Adrenal gland (tissue), 12 donors: ENCODE measurements around the gene GRM5. TPM values are rescaled to one million over a fixed set of nuclear protein-coding genes. Genes with fewer than 3 reads are reported as not detected.
"Not testable (repeated sequence)": the region's sequence is repeated elsewhere in the genome, so short reads cannot be mapped to it uniquely, and the experiment has no call there.

ENCODE experiments used
- DNase-seq, 7 donors: peaks; one replicate each; pipeline ENCODE4 v3.0.0-alpha.2; 2019 to 2020
- H3K27ac ChIP-seq, 5 donors: fragments of 200-600 bp; sonication (generic) in 4 of 5; 1 replicate in 3 of 5; 2 replicates in 2 of 5; pipeline versions ENCODE4 v1.5.1 to v1.8.0; 2016 to 2020; ENCODE audit warnings: mild to moderate bottlenecking in 1 of 5
- H3K27me3 ChIP-seq: fragments of 200-600 bp; 2 replicates; pipeline ENCODE4 v1.8.0; 2021
- H3K36me3 ChIP-seq, 2 donors: fragments of 200-600 bp; replicated peaks in 1 of 2; 1 replicate in 1 of 2; 2 replicates in 1 of 2; pipeline versions ENCODE4 v1.5.1 to v1.8.0; 2018 to 2022
- H3K4me1 ChIP-seq, 2 donors: fragments of 200-600 bp; replicated peaks in 1 of 2; 1 replicate in 1 of 2; 2 replicates in 1 of 2; pipeline versions ENCODE4 v1.5.1 to v1.8.0; 2018 to 2021
- H3K4me3 ChIP-seq, 4 donors: fragments of 200-600 bp; sonication (generic) in 3 of 4; one replicate each; pipeline ENCODE4 v1.5.1; 2016 to 2018
- H3K9me3 ChIP-seq, 3 donors: fragments of 200-600 bp; sonication (generic) in 1 of 3; replicated peaks in 1 of 3; 1 replicate in 2 of 3; 2 replicates in 1 of 3; pipeline versions ENCODE4 v1.5.1 to v1.8.0; 2016 to 2021
- POLR2A ChIP-seq, 2 donors: fragments of 450-650 bp; IDR thresholded peaks; one replicate each; pipeline ENCODE4 v1.6.1; 2017; ENCODE audit warnings: antibody characterized with exemption in 2 of 2, mild to moderate bottlenecking in 2 of 2, moderate library complexity in 1 of 2
- WGBS, 4 donors: extraction: QIAGEN DNeasy Blood & Tissue Kit in 2 of 4; methylation state at CpG; one replicate each; pipeline versions ENCODE4 v1.1.5 to v1.1.7; 2013 to 2017; 5-methylcytosine and 5-hydroxymethylcytosine counted together
- intact Hi-C, 2 donors: fragments of 100-400 bp; cut with DNase I; formaldehyde crosslinking; loops; one replicate each; pipeline versions ENCODE4 v1.14.1 to v1.15.0; 2022 to 2023
- polyA plus RNA-seq, 3 donors: library from polyadenylated mRNA; stranded (reverse); fragments of 200-250 nt in 2 of 3; fragments of 350-450 nt in 1 of 3; fragmentation: Illumina TruSeq in 1 of 3; extraction: RNeasy Lipid Tissue Mini Kit (QIAGEN cat#74804) in 1 of 3; gene quantifications; one replicate each; pipeline ENCODE4 v1.2.3, GENCODE V29; 2013 to 2014
- small RNA-seq, 2 donors: library from RNA; depleted of rRNA; stranded (forward); fragments of <200 nt; gene quantifications; one replicate each; pipeline ENCODE3, GENCODE V24; 2016
- total RNA-seq, 9 donors: library from RNA; depleted of rRNA in 4 of 9; stranded (reverse); fragments of >200 nt in 4 of 9; fragments of 120-200 nt in 1 of 9; fragmentation: NEBNext Ultra II Directional in 1 of 9; extraction: Animal tissue kit (Norgen Biotek cat#: 25700) in 1 of 9; gene quantifications; one replicate each; pipeline versions ENCODE4 v1.1.0 to v1.2.4, GENCODE V29; 2013 to 2023
- TF ChIP-seq, protein P1 (sequence below), 6 experiments: fragments of 450-650 bp in 4 of 6; fragments of 200-600 bp in 2 of 6; sonication (generic) in 1 of 6; IDR thresholded peaks; 1 replicate in 5 of 6; 2 replicates in 1 of 6; pipeline versions ENCODE4 v1.5.1 to v1.8.0; 2016 to 2021; ENCODE audit warnings: antibody characterized with exemption in 6 of 6, mild to moderate bottlenecking in 2 of 6, moderate library complexity in 1 of 6
- donor health status: healthy with polysubstance abuse.
- donor health status: Bipolar disorder and iron deficiency.
- donor health status: DM: yes; HTN: yes; CAD: no.
- donor health status: DM: no; HTN: no; CAD: no.
- donor health status: DM: no; HTN: no; CAD: no.
- donor health status: DM: yes; HTN: yes; CAD: no.

Gene GRM5
- total and polyA plus RNA-seq, 12 donors, result under 0.01 to 0.33 (median 0.17) TPM; not detected in 8

DNA sequence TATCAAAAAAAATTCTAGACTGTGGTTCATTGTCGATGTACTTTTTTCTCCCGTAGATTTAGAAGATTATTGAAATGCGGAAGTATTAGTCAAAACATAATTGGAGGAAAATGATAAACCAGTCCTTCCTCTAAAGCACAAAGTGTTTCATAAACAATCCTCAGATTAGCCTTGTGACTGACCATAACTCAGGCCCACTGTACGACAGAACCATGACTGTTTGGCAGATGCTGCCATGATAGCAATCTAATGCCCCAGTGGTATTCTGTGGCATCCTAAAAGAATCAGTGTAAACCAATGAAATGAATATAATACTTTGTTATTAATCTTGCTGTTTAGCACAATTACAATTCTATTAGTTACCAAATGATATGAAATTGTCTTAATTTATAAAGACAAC is 601.3 kb downstream of the GRM5 start:
- Histone ChIP-seq H3K4me3 (no peak overlapping the region), H3K27me3 (no peaks in the 10 kb centered on the region), H3K36me3 (no peaks in the 10 kb centered on the region), H3K27ac (no peak overlapping the region), H3K4me1 (no peaks in the 10 kb centered on the region), H3K9me3 (no peaks in the 10 kb centered on the region)
- no peak for TF ChIP-seq POLR2A (IDR thresholded peaks at IDR 0.05)
- TF ChIP-seq, protein P1, sequence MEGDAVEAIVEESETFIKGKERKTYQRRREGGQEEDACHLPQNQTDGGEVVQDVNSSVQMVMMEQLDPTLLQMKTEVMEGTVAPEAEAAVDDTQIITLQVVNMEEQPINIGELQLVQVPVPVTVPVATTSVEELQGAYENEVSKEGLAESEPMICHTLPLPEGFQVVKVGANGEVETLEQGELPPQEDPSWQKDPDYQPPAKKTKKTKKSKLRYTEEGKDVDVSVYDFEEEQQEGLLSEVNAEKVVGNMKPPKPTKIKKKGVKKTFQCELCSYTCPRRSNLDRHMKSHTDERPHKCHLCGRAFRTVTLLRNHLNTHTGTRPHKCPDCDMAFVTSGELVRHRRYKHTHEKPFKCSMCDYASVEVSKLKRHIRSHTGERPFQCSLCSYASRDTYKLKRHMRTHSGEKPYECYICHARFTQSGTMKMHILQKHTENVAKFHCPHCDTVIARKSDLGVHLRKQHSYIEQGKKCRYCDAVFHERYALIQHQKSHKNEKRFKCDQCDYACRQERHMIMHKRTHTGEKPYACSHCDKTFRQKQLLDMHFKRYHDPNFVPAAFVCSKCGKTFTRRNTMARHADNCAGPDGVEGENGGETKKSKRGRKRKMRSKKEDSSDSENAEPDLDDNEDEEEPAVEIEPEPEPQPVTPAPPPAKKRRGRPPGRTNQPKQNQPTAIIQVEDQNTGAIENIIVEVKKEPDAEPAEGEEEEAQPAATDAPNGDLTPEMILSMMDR (IDR thresholded peaks at IDR 0.05), result no peak
- no peak for DNase-seq
- intact Hi-C loops, result no loop called here
- WGBS, 4 donors, result 81 to 87% (median 86%) methylated on average over 4 of the region's 4 CpGs

- H3K9me3 ChIP-seq, H3K4me1 ChIP-seq, H3K27ac ChIP-seq, DNase-seq, H3K27me3 ChIP-seq, H3K4me3 ChIP-seq, H3K36me3 ChIP-seq, intact Hi-C loops: not testable (repeated sequence)
- WGBS, 4 donors, result 74 to 88% (median 85%) methylated on average over 6 of the region's 6 CpGs
These were observed 602.5 kb downstream of the GRM5 start for GRCh38 chr11:88463301-88463700.

DNA sequence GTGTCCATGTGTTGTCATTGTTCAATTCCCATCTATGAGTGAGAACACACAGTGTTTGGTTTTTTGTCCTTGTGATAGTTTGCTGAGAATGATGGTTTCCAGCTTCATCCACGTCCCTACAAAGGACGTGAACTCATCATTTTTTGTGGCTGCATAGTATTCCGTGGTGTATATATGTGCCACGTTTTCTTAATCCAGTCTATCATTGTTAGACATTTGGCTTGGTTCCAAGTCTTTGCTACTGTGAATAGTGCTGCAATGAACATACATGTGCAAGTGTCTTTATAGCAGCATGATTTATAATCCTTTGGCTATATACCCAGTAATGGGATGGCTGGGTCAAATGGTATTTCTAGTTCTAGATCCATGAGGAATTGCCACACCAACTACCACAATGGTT is 607.7 kb downstream of the GRM5 start:
- H3K4me3 ChIP-seq, H3K36me3 ChIP-seq, H3K27me3 ChIP-seq, intact Hi-C loops, DNase-seq, H3K4me1 ChIP-seq, H3K9me3 ChIP-seq, H3K27ac ChIP-seq: not testable (repeated sequence)
- 75 to 93% (median 83%) methylated on average over 4 of the region's 4 CpGs for WGBS, 4 donors

DNA sequence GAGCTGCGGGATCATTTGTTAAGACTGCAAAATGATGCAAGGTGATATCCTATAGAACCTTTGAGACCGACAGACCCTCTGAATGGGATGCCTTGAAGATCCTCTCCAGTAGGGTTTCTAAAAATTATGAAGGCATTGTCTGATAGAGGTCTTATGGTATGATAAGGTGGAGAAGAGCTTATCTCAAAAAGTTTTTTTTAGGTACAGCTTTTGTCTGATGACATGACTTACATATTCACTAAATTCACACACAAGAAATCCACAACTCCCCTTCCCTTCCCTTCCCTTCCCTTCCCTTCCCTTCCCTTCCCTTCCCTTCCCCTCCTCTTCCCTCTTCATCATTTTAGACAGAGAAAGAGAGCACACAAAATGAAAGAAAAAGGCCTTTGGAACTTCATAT is 609.8 kb downstream of the GRM5 start:
- intact Hi-C loops, result no loop called here
- Histone ChIP-seq H3K4me3 (no peak overlapping the region), H3K36me3 (no peaks in the 10 kb centered on the region), H3K4me1 (no peaks in the 10 kb centered on the region), H3K9me3 (peaks cover 0 to 6% (median 0%) of the 10 kb centered on the region in 3 donors), H3K27ac (no peak overlapping the region), H3K27me3 (no peaks in the 10 kb centered on the region)
- DNase-seq, result no peak
- TF ChIP-seq, protein P1 (IDR thresholded peaks at IDR 0.05), result no peak
- TF ChIP-seq POLR2A (IDR thresholded peaks at IDR 0.05), result no peak
- 92 to 98% (median 96%) methylated on average over 2 of the region's 2 CpGs for WGBS, 4 donors

DNA sequence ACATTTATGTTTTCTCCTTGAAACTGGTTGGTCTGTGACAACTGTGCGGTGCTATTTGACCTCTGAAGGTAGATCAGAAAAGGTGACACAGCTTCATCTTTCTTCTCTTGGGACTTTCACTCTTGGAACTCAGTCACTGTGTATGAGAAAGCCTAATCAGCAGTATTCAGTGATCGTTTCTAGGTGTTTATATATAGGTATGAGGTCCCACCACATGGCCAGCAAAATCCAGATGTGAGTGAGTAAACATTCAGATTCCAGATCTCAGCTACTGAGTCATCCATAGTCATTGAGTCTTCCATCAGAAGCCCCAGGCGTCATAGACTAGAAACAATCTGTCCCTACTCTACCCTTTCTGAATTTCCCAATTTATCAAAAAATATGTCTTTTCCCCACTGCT is 610.9 kb downstream of the GRM5 start:
- no peak for TF ChIP-seq POLR2A (IDR thresholded peaks at IDR 0.05)
- TF ChIP-seq, protein P1 (IDR thresholded peaks at IDR 0.05), result no peak
- Histone ChIP-seq H3K27ac (no peak overlapping the region), H3K4me1 (no peaks in the 10 kb centered on the region), H3K9me3 (peaks cover 0 to 6% (median 0%) of the 10 kb centered on the region in 3 donors), H3K27me3 (no peaks in the 10 kb centered on the region), H3K36me3 (no peaks in the 10 kb centered on the region), H3K4me3 (no peak overlapping the region)
- WGBS, 4 donors, result 71 to 78% (median 72%) methylated on average over 3 of the region's 3 CpGs
- DNase-seq, result no peak
- intact Hi-C loops, result no loop called here

Small RNAs within 50 kb of the gene (small RNA-seq; reads per million reads assigned to genes)
- gene RNU6-16P, result 0 reads per million in 2 donors

Other genes with a start within 250 kb of the GRM5 start
- gene TYR, start 111.9 kb upstream of the GRM5 start, total RNA-seq, result under 1 TPM in 1 of 9 donors, not detected in 8; 0.06 TPM
- gene TYR, start 111.9 kb upstream of the GRM5 start, polyA plus RNA-seq, result not detected